ENCODE results near the gene HAUS7.

DNA sequence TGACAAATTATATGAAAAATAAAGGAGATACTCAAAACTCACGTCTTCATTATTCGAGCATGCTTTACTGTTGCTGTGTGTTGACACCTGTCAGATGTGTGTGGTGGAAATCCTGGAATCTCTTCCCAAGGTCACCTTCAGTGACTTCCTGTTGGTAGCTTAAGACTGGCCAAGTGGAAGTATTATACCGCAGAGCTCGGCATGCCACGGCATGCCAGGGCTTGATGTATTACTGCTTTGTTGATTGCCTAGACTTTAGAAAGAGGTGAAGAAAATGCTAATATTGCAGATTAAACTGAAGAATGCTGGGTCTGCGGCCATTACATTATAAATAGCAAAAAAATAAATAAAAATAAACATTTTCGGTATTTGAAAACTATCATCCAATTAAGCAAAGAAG, 29.1 kb downstream of the HAUS7 start:
- TF ChIP-seq POLR2A (IDR thresholded peaks at IDR 0.05) = no peak
- no peak for TF ChIP-seq CTCF (IDR thresholded peaks at IDR 0.05)

Data from uterus (tissue), 2 donors.